T-cell (primary cell): ENCODE results near the gene KRTAP10-9. TPM values are rescaled to one million over a fixed set of nuclear protein-coding genes. Genes with fewer than 3 reads are reported as not detected.

Experiments
- ATAC-seq, 4 experiments: fragments of 200-7000 bp in 3 of 4; fragments of 150-1000 bp in 1 of 4; cut with Tn5 transposase; replicated peaks in 1 of 4; 1 replicate in 3 of 4; 2 replicates in 1 of 4; pipeline ENCODE4 v1.10.0; 2021; ENCODE audit warnings: moderate library complexity in 3 of 4, mild to moderate bottlenecking in 2 of 4, moderate number of reproducible peaks in 1 of 4
- CTCF ChIA-PET, 2 donors: fragments of 300-600 bp; sonication (Branson Sonifier 250); formaldehyde crosslinking; loops; one replicate each; lab custom pipeline; 2022; ENCODE audit warnings: antibody characterized with exemption in 2 of 2; lab: Charles Lee
- POLR2A ChIA-PET, 2 donors: fragments of 300-600 bp; sonication (Branson Sonifier 250); formaldehyde crosslinking; loops; one replicate each; lab custom pipeline; 2022; ENCODE audit warnings: antibody characterized with exemption in 2 of 2; lab: Charles Lee
- DNase-seq, 35 experiments: peaks; one replicate each; pipeline versions ENCODE4 v3.0.0 to v3.0.0-alpha.2; 2013 to 2023
- H3K27ac ChIP-seq: one replicate; pipeline ENCODE4 v1.5.1; 2013; ENCODE audit warnings: low read length
- H3K27me3 ChIP-seq, 2 experiments: replicated peaks in 1 of 2; 1 replicate in 1 of 2; 2 replicates in 1 of 2; pipeline versions ENCODE4 v1.6.1 to v1.7.0; 2013; ENCODE audit warnings: low read length in 1 of 2, mixed read lengths in 1 of 2; ENCODE audit not compliant: control insufficient read depth in 2 of 2, insufficient read depth in 2 of 2; ENCODE audit errors: extremely low read depth in 1 of 2
- H3K36me3 ChIP-seq, 2 donors: 1 replicate in 1 of 2; 2 replicates in 1 of 2; pipeline versions ENCODE4 v1.6.1 to v1.7.0; 2013; ENCODE audit warnings: low read length in 1 of 2; ENCODE audit not compliant: control insufficient read depth in 2 of 2, insufficient read depth in 1 of 2; ENCODE audit errors: extremely low read depth in 1 of 2
- H3K4me1 ChIP-seq, 2 experiments: 1 replicate in 1 of 2; 2 replicates in 1 of 2; pipeline versions ENCODE4 v1.6.1 to v1.7.0; 2013; ENCODE audit warnings: low read length in 2 of 2, mixed read lengths in 1 of 2; ENCODE audit not compliant: insufficient read depth in 2 of 2, control insufficient read depth in 1 of 2; ENCODE audit errors: extremely low read depth in 1 of 2
- H3K4me3 ChIP-seq, 2 donors: 1 replicate in 1 of 2; 2 replicates in 1 of 2; pipeline versions ENCODE4 v1.5.1 to v1.7.0; 2013; ENCODE audit warnings: mild to moderate bottlenecking in 2 of 2, low read length in 1 of 2, moderate library complexity in 1 of 2; ENCODE audit not compliant: control insufficient read depth in 1 of 2; ENCODE audit errors: extremely low read depth in 1 of 2
- H3K9me3 ChIP-seq: 2 replicates; pipeline ENCODE4 v1.7.0; 2013
- H3K27ac Mint-ChIP-seq, 2 donors: one replicate each; pipeline ENCODE4 v1.8.0; 2020 to 2021; ENCODE audit warnings: mild to moderate bottlenecking in 2 of 2, mixed read lengths in 2 of 2
- H3K27me3 Mint-ChIP-seq, 2 donors: one replicate each; pipeline ENCODE4 v1.8.0; 2021 to 2022; ENCODE audit warnings: mixed read lengths in 2 of 2
- H3K36me3 Mint-ChIP-seq: one replicate; pipeline ENCODE4 v1.8.0; 2021; ENCODE audit warnings: mixed read lengths
- H3K4me1 Mint-ChIP-seq, 3 donors: one replicate each; pipeline ENCODE4 v1.8.0; 2020 to 2022; ENCODE audit warnings: mixed read lengths in 3 of 3, mild to moderate bottlenecking in 1 of 3
- H3K4me3 Mint-ChIP-seq, 3 donors: one replicate each; pipeline ENCODE4 v1.8.0; 2020 to 2022; ENCODE audit warnings: mild to moderate bottlenecking in 3 of 3, mixed read lengths in 3 of 3, moderate library complexity in 3 of 3
- H3K9me3 Mint-ChIP-seq, 3 donors: one replicate each; pipeline ENCODE4 v1.8.0; 2020 to 2022; ENCODE audit warnings: mixed read lengths in 3 of 3
- WGBS: methylation state at CpG from one replicate; pipeline ENCODE4 v1.1.5; 2013; ENCODE audit warnings: missing lambda C conversion rate; ENCODE audit not compliant: insufficient coverage; 5-methylcytosine and 5-hydroxymethylcytosine counted together
- total RNA-seq, 35 experiments: library from RNA in 6 of 35; stranded (reverse) in 6 of 35; fragments of 120-200 nt in 1 of 35; gene quantifications; one replicate each; pipeline versions ENCODE4 v1.2.1 to v1.2.4 and lab custom pipeline; 2013 to 2026

KRTAP10-9 gene
- total RNA-seq, 5 donors from 2014 or later (not counting 1 experiment from before 2014, with no cell fraction given), result not detected

GRCh38 chr21:44670642-44671432, 43.9 kb downstream of the KRTAP10-9 start:
- Mint-ChIP-seq H3K27ac (no peak overlapping the region), H3K27me3 (peaks cover 0 to 7% of the 10 kb centered on the region in 2 donors), H3K36me3 (peaks cover 11% of the 10 kb centered on the region), H3K4me3 (no peak overlapping the region), H3K4me1 (peaks cover 0 to 1% (median 0%) of the 10 kb centered on the region in 3 donors), H3K9me3 (peaks cover 8 to 41% (median 20%) of the 10 kb centered on the region in 3 donors)
- Histone ChIP-seq H3K9me3 (peaks cover 4% of the 10 kb centered on the region), H3K27me3 (peaks cover 0 to 7% of the 10 kb centered on the region in 2 experiments), H3K4me1 (no peaks in the 10 kb centered on the region), H3K27ac (no peak overlapping the region), H3K36me3 (no peaks in the 10 kb centered on the region), H3K4me3 (no peak overlapping the region)
- POLR2A ChIA-PET, result no interaction called here
- WGBS, result 90% methylated on average over 3 of the region's 3 CpGs
- DNase-seq, result no peak
- no peak for ATAC-seq
- CTCF ChIA-PET, result no interaction called here

DNA sequence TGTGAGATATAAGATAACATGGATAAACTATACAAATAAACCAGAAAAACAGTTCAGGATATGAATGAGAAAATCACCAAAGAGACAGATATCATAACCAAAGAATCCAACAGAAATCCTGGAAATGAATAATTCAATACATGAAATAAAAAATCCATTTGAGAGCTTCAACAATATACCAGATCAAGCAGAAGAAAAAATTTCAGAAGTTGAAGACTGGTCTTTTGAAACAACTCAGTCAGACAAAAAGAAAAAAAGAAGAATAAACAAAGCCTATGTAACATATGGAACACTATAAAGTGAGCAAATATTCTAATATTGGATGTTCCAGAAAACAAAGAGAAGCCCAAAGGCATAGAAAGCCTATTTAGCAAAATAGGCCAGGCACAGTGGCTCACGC, 45.0 kb downstream of the KRTAP10-9 start:
- POLR2A ChIA-PET, result no interaction called here

DNA sequence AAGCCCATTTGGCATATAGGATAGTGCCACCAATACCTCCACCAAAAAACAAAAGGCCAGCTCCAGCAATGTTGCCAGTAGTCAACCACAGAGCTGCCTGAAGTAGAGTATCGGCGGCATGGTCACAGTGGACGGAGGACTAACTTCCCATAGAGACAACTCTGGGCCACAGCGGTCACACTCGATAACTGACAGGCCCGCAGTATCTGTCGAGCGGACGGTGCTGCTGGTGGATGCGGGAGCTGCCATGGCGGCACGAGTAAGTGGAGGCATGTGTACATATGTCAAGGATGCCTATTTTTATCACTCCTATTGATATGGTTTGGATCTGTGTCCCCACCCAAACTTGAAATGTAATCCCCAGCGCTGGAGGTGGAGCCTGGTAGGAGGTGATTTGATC, 51.0 kb downstream of the KRTAP10-9 start:
- Histone ChIP-seq H3K4me3 (no peak overlapping the region), H3K27me3 (no peaks in the 10 kb centered on the region), H3K27ac (no peak overlapping the region), H3K9me3 (peaks cover 4% of the 10 kb centered on the region), H3K36me3 (no peaks in the 10 kb centered on the region), H3K4me1 (no peaks in the 10 kb centered on the region)
- H3K27ac Mint-ChIP-seq, result no peak overlapping the region
- peaks cover 2% of the 10 kb centered on the region for H3K36me3 Mint-ChIP-seq
- no peaks in the 10 kb centered on the region for H3K4me1 Mint-ChIP-seq
- CTCF ChIA-PET, result no interaction called here
- 95% methylated on average over 3 of the region's 13 CpGs for WGBS
- H3K9me3 Mint-ChIP-seq, result peaks cover 3 to 17% (median 8%) of the 10 kb centered on the region in 3 donors
- H3K27me3 Mint-ChIP-seq, result peaks cover 0 to 4% of the 10 kb centered on the region in 2 donors
- ATAC-seq (no peak), DNase-seq (no peak)
- H3K4me3 Mint-ChIP-seq, result no peak overlapping the region
- POLR2A ChIA-PET, result no interaction called here

More for the DNA sequence above, 45.0 kb downstream of the KRTAP10-9 start:
- Histone ChIP-seq H3K27ac (no peak overlapping the region), H3K27me3 (peaks cover 0 to 7% of the 10 kb centered on the region in 2 experiments), H3K36me3 (no peaks in the 10 kb centered on the region), H3K9me3 (peaks cover 4% of the 10 kb centered on the region), H3K4me3 (no peak overlapping the region), H3K4me1 (no peaks in the 10 kb centered on the region)
- Mint-ChIP-seq H3K4me3 (no peak overlapping the region), H3K9me3 (peaks cover 9 to 41% (median 20%) of the 10 kb centered on the region in 3 donors), H3K36me3 (peaks cover 11% of the 10 kb centered on the region), H3K27me3 (peaks cover 0 to 2% of the 10 kb centered on the region in 2 donors), H3K27ac (no peak overlapping the region), H3K4me1 (no peaks in the 10 kb centered on the region)
- DNase-seq (no peak), ATAC-seq (no peak)
- CTCF ChIA-PET, result no interaction called here
- WGBS, result no CpG with 5 or more reads among the region's 1 CpG

Other genes with a start within 250 kb of the KRTAP10-9 start
- gene LRRC3, start 171.6 kb upstream of the KRTAP10-9 start, total RNA-seq, result 1 to 10 TPM in 2 of 5 donors, under 1 TPM in 3; 0.76 to 2.2 (median 0.98) TPM
- gene KRTAP10-1, start 86.9 kb upstream of the KRTAP10-9 start, total RNA-seq, result not detected
- not detected for gene KRTAP10-2, start 75.6 kb upstream of the KRTAP10-9 start, total RNA-seq
- gene KRTAP10-3, start 68.3 kb upstream of the KRTAP10-9 start, total RNA-seq, result not detected
- gene KRTAP10-4, start 53.4 kb upstream of the KRTAP10-9 start, total RNA-seq, result not detected
- gene KRTAP10-5, start 46.5 kb upstream of the KRTAP10-9 start, total RNA-seq, result not detected
- not detected for gene KRTAP10-6, start 34.6 kb upstream of the KRTAP10-9 start, total RNA-seq
- gene KRTAP10-7, start 26.5 kb upstream of the KRTAP10-9 start, total RNA-seq, result not detected
- not detected for gene KRTAP10-8, start 15.0 kb upstream of the KRTAP10-9 start, total RNA-seq
- not detected for gene KRTAP10-10, start 10.3 kb downstream of the KRTAP10-9 start, total RNA-seq
- not detected for gene KRTAP10-11, start 19.3 kb downstream of the KRTAP10-9 start, total RNA-seq
- not detected for gene KRTAP12-4, start 27.6 kb downstream of the KRTAP10-9 start, total RNA-seq
- gene KRTAP12-3, start 30.8 kb downstream of the KRTAP10-9 start, total RNA-seq, result not detected
- gene KRTAP12-2, start 39.8 kb downstream of the KRTAP10-9 start, total RNA-seq, result not detected
- gene KRTAP12-1, start 55.1 kb downstream of the KRTAP10-9 start, total RNA-seq, result not detected
- not detected for gene KRTAP10-12, start 70.1 kb downstream of the KRTAP10-9 start, total RNA-seq
- gene TSPEAR, start 84.5 kb downstream of the KRTAP10-9 start, total RNA-seq, result not detected
- 100 to 1,000 TPM; 124 to 157 (median 134) TPM for gene UBE2G2, start 174.7 kb downstream of the KRTAP10-9 start, total RNA-seq
- gene SUMO3, start 191.0 kb downstream of the KRTAP10-9 start, total RNA-seq, result 10 to 100 TPM; 49.1 to 77.1 (median 53.7) TPM
- gene PTTG1IP, start 246.6 kb downstream of the KRTAP10-9 start, total RNA-seq, result 10 to 100 TPM; 73.4 to 91.1 (median 90.2) TPM